Neural cell (in vitro differentiated cells): ENCODE measurements around the gene FAM174C. TPM values are rescaled to one million over a fixed set of nuclear protein-coding genes. Genes with fewer than 3 reads are reported as not detected.

ENCODE experiments used
- H2AFZ ChIP-seq: fragments of 200-600, 300-800 bp; sonication (generic), shearing (Covaris generic); 2 replicates; pipeline ENCODE4 v1.6.0; 2014; ENCODE audit warnings: low read depth, mild to moderate bottlenecking, antibody characterized with exemption, low read length, moderate library complexity
- H3F3A ChIP-seq: fragments of 200-600 bp; shearing (Covaris generic); 2 replicates; pipeline ENCODE4 v1.6.1; 2016; ENCODE audit warnings: mild to moderate bottlenecking, moderate library complexity, mixed read lengths, antibody characterized with exemption, low read length; ENCODE audit not compliant: insufficient read depth, poor library complexity, severe bottlenecking
- H3K27ac ChIP-seq: fragments of 200-600, 300-800 bp; sonication (generic), shearing (Covaris generic); 2 replicates; pipeline ENCODE4 v1.5.1; 2014; ENCODE audit warnings: mild to moderate bottlenecking, low read length, moderate library complexity
- H3K27me3 ChIP-seq: fragments of 300-800, 200-600 bp; sonication (generic), shearing (Covaris generic); 2 replicates; pipeline ENCODE4 v1.6.0; 2014; ENCODE audit warnings: mild to moderate bottlenecking, low read depth, low read length, moderate library complexity; ENCODE audit not compliant: insufficient read depth
- H3K36me3 ChIP-seq: fragments of 300-800, 200-600 bp; sonication (generic), shearing (Covaris generic); 2 replicates; pipeline ENCODE4 v1.5.1; 2014; ENCODE audit warnings: mild to moderate bottlenecking, antibody characterized with exemption, low read length, moderate library complexity; ENCODE audit not compliant: insufficient read depth
- H3K4me2 ChIP-seq: fragments of 300-800, 200-600 bp; sonication (generic), shearing (Covaris generic); 2 replicates; pipeline ENCODE4 v1.6.0; 2014; ENCODE audit warnings: mild to moderate bottlenecking, low read length
- H3K4me3 ChIP-seq: fragments of 300-800, 200-600 bp; sonication (generic), shearing (Covaris generic); 2 replicates; pipeline ENCODE4 v1.5.1; 2014; ENCODE audit warnings: mild to moderate bottlenecking, low read length, moderate library complexity
- H3K79me2 ChIP-seq: fragments of 200-600 bp; shearing (Covaris generic); replicated peaks from 2 replicates; pipeline ENCODE4 v1.6.0; 2014; ENCODE audit warnings: mild to moderate bottlenecking, low read length, moderate library complexity; ENCODE audit not compliant: insufficient read depth
- H3K9ac ChIP-seq: fragments of 300-800, 200-600 bp; sonication (generic), shearing (Covaris generic); 2 replicates; pipeline ENCODE4 v1.6.1; 2016; ENCODE audit warnings: mild to moderate bottlenecking, low read length, mixed read lengths
- H3K9me2 ChIP-seq: fragments of 200-600 bp; shearing (Covaris generic); 2 replicates; pipeline ENCODE4 v1.6.1; 2016; ENCODE audit warnings: mild to moderate bottlenecking, low read length, mixed read lengths; ENCODE audit not compliant: insufficient read depth
- H3K9me3 ChIP-seq: fragments of 200-600, 300-800 bp; sonication (generic), shearing (Covaris generic); 2 replicates; pipeline ENCODE4 v1.6.1; 2016; ENCODE audit warnings: mild to moderate bottlenecking, mixed run types, low read length, moderate library complexity, mixed read lengths
- H4K20me1 ChIP-seq: fragments of 200-600 bp; shearing (Covaris generic); 2 replicates; pipeline ENCODE4 v1.6.1; 2016; ENCODE audit warnings: mild to moderate bottlenecking, mixed run types; ENCODE audit not compliant: insufficient read depth
- EP300 ChIP-seq: fragments of 450-650 bp; conservative IDR thresholded peaks from 2 replicates; pipeline ENCODE4 v1.6.1; 2014; ENCODE audit warnings: antibody characterized with exemption, mild to moderate bottlenecking, moderate library complexity; ENCODE audit not compliant: poor library complexity, severe bottlenecking
- EZH2 ChIP-seq: fragments of 200-600, 300-800 bp; shearing (Covaris generic), sonication (generic); IDR thresholded peaks from 2 replicates; pipeline ENCODE4 v1.6.1; 2014; ENCODE audit warnings: antibody characterized with exemption, low read length, borderline replicate concordance, mild to moderate bottlenecking; ENCODE audit not compliant: insufficient read depth, poor library complexity, severe bottlenecking
- MXI1 ChIP-seq: fragments of 450-650 bp; conservative IDR thresholded peaks from 2 replicates; pipeline ENCODE4 v1.6.1; 2014; ENCODE audit warnings: antibody characterized with exemption, mild to moderate bottlenecking; ENCODE audit not compliant: poor library complexity, severe bottlenecking
- POLR2AphosphoS5 ChIP-seq: IDR thresholded peaks from 2 replicates; pipeline ENCODE4 v1.6.1; 2012
- RAD21 ChIP-seq: fragments of 450-650 bp; conservative IDR thresholded peaks from 2 replicates; pipeline ENCODE4 v1.6.1; 2014; ENCODE audit warnings: antibody characterized with exemption, mild to moderate bottlenecking, moderate library complexity
- SMC3 ChIP-seq: fragments of 450-650 bp; conservative IDR thresholded peaks from 2 replicates; pipeline ENCODE4 v1.6.1; 2014; ENCODE audit warnings: antibody characterized with exemption, mild to moderate bottlenecking, moderate library complexity; ENCODE audit not compliant: poor library complexity
- TAF1 ChIP-seq: IDR thresholded peaks from 2 replicates; pipeline ENCODE4 v1.6.1; 2012; ENCODE audit warnings: low read depth
- polyA plus RNA-seq: library from polyadenylated mRNA; depleted of rRNA; stranded (reverse); fragments of >200 nt; gene quantifications from 2 replicates; pipeline ENCODE4 v1.2.3, GENCODE V29; 2014
- TF ChIP-seq, protein P1 (sequence below): fragments of 450-650 bp; IDR thresholded peaks from 2 replicates; pipeline ENCODE4 v1.5.1; 2014; ENCODE audit warnings: antibody characterized with exemption, mild to moderate bottlenecking, moderate library complexity; ENCODE audit not compliant: poor library complexity, severe bottlenecking
- TF ChIP-seq, protein P2 (sequence below): IDR thresholded peaks from 2 replicates; pipeline ENCODE4 v1.6.1; 2012; ENCODE audit warnings: borderline replicate concordance

FAM174C gene
- polyA plus RNA-seq, 1 donor from 2014 or later: 28.4 TPM

DNA sequence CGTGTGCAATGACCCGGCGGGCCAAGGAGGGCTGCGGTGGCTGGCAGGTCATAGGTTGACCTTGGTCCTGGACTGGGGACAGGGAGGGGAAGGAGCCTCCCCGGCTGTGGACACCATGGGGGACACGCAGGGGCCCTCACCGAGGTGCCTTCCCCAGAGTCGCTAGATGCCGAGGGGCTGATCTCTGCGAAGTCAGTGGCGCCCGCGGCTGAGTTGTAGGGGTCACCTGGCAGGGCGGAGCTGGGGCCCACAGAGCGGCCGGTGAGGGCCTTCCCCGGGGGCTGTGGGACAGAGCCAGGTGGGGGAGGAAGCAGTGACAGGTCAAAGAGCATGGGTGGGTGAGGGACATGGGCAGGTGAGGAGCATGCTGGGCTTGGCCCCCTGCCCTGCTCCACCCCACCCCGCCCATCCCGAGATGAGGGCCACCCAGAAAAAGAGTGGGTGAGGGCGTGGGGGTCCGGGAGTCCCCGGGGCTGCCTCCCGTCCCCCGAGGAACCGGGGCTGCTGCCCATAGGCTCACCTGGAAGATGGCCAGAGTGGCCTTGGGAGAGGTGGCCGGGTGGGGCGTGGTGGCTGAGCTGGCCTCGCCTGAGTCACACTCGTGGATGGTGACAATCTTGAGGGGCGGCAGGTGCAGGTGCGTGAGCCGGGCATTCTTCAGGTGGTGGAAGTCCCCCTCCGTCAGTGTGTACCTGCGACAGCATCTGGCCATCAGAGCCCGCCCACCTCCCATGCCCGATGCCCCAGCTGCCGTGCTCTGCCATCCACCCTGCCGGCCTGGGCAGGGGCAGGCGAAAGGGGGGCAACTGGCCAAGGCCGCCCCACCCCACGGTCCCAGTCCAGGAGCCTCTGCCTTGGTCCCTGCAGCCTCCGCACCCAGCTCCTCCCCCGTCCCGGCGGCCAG lies 41.0 kb upstream of the FAM174C start:
- Histone ChIP-seq H3K4me2 (no peak overlapping the region), H2AFZ (no peak overlapping the region), H3K9ac (no peak overlapping the region), H3K27me3 (no peaks in the 10 kb centered on the region), H3K4me3 (no peak overlapping the region), H3F3A (peaks cover 4% of the 10 kb centered on the region), H3K9me3 (no peaks in the 10 kb centered on the region), H3K36me3 (no peaks in the 10 kb centered on the region), H3K9me2 (no peaks in the 10 kb centered on the region), H3K79me2 (peaks cover 13% of the 10 kb centered on the region), H4K20me1 (no peaks in the 10 kb centered on the region), H3K27ac (no peak overlapping the region)
- TF ChIP-seq, protein P1, sequence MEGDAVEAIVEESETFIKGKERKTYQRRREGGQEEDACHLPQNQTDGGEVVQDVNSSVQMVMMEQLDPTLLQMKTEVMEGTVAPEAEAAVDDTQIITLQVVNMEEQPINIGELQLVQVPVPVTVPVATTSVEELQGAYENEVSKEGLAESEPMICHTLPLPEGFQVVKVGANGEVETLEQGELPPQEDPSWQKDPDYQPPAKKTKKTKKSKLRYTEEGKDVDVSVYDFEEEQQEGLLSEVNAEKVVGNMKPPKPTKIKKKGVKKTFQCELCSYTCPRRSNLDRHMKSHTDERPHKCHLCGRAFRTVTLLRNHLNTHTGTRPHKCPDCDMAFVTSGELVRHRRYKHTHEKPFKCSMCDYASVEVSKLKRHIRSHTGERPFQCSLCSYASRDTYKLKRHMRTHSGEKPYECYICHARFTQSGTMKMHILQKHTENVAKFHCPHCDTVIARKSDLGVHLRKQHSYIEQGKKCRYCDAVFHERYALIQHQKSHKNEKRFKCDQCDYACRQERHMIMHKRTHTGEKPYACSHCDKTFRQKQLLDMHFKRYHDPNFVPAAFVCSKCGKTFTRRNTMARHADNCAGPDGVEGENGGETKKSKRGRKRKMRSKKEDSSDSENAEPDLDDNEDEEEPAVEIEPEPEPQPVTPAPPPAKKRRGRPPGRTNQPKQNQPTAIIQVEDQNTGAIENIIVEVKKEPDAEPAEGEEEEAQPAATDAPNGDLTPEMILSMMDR: no peak
- TF ChIP-seq MXI1 (no peak), EZH2 (no peak), RAD21 (no peak), TAF1 (no peak), SMC3 (no peak), POLR2AphosphoS5 (no peak), EP300 (no peak)
- TF ChIP-seq, protein P2, sequence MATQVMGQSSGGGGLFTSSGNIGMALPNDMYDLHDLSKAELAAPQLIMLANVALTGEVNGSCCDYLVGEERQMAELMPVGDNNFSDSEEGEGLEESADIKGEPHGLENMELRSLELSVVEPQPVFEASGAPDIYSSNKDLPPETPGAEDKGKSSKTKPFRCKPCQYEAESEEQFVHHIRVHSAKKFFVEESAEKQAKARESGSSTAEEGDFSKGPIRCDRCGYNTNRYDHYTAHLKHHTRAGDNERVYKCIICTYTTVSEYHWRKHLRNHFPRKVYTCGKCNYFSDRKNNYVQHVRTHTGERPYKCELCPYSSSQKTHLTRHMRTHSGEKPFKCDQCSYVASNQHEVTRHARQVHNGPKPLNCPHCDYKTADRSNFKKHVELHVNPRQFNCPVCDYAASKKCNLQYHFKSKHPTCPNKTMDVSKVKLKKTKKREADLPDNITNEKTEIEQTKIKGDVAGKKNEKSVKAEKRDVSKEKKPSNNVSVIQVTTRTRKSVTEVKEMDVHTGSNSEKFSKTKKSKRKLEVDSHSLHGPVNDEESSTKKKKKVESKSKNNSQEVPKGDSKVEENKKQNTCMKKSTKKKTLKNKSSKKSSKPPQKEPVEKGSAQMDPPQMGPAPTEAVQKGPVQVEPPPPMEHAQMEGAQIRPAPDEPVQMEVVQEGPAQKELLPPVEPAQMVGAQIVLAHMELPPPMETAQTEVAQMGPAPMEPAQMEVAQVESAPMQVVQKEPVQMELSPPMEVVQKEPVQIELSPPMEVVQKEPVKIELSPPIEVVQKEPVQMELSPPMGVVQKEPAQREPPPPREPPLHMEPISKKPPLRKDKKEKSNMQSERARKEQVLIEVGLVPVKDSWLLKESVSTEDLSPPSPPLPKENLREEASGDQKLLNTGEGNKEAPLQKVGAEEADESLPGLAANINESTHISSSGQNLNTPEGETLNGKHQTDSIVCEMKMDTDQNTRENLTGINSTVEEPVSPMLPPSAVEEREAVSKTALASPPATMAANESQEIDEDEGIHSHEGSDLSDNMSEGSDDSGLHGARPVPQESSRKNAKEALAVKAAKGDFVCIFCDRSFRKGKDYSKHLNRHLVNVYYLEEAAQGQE: no peak

DNA sequence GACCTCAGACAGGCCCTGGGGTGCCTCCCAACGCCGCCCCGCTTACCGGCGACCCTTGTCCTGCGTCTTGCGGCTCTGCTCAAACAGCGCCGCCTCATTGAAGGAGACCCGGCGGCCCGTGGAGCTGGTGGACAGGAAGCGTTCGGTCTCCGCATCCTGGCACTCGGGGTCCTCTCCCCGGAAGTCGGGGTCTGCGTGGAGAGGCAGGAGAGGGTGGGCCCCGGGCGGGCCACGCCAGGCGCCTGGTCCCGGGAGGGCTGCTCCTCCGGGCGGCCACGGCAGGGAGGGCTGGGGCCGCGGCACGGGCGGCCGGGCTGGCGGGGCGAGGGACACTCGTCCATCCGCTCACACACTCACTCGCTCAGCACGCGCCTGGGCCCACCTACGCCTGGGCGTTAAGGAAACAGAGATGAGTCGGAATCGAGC lies 40.4 kb upstream of the FAM174C start:
- Histone ChIP-seq H2AFZ (no peak overlapping the region), H3F3A (peaks cover 4% of the 10 kb centered on the region), H3K79me2 (peaks cover 13% of the 10 kb centered on the region), H4K20me1 (no peaks in the 10 kb centered on the region), H3K9me3 (no peaks in the 10 kb centered on the region), H3K4me2 (no peak overlapping the region), H3K9me2 (no peaks in the 10 kb centered on the region), H3K4me3 (no peak overlapping the region), H3K27ac (no peak overlapping the region), H3K9ac (no peak overlapping the region), H3K36me3 (no peaks in the 10 kb centered on the region), H3K27me3 (no peaks in the 10 kb centered on the region)
- TF ChIP-seq TAF1: no peak
- no peak for TF ChIP-seq EZH2
- no peak for TF ChIP-seq SMC3
- no peak for TF ChIP-seq POLR2AphosphoS5
- no peak for TF ChIP-seq MXI1
- TF ChIP-seq, protein P2: no peak
- TF ChIP-seq RAD21: no peak
- no peak for TF ChIP-seq EP300
- TF ChIP-seq, protein P1: no peak
